Measurements from ENCODE around the gene NCOA1.

- TF ChIP-seq CTCF (IDR thresholded peaks at IDR 0.05) (no peak), POLR2A (IDR thresholded peaks at IDR 0.05) (no peak)
Measured at GRCh38 chr2:24749069-24749691, 258.1 kb downstream of the NCOA1 start.

Data from testis (tissue), 2 donors.